Spleen (tissue), 7 donors: ENCODE data around the gene SYCE3.

Source experiments
- POLR2A ChIP-seq, 3 donors: fragments of 450-650 bp; IDR thresholded peaks; one replicate each; pipeline ENCODE4 v1.5.1; 2017; ENCODE audit warnings: antibody characterized with exemption in 3 of 3, mild to moderate bottlenecking in 1 of 3
- TF ChIP-seq, protein P1 (sequence below), 11 experiments: fragments of 200-600 bp in 7 of 11; fragments of 450-650 bp in 4 of 11; sonication (generic) in 4 of 11; IDR thresholded peaks in 8 of 11; conservative IDR thresholded peaks in 3 of 11; 1 replicate in 7 of 11; 2 replicates in 4 of 11; pipeline versions ENCODE4 v1.4.0 to v1.8.0; 2016 to 2021; ENCODE audit warnings: antibody characterized with exemption in 11 of 11, inconsistent platforms in 4 of 11, mild to moderate bottlenecking in 1 of 11
- donor health status: DM: no; HTN: no; CAD: no; lungs with moderate emphysema.
- donor health status: DM: no; HTN: no; CAD: no.
- donor health status: DM: no; HTN: no; CAD: no.

DNA sequence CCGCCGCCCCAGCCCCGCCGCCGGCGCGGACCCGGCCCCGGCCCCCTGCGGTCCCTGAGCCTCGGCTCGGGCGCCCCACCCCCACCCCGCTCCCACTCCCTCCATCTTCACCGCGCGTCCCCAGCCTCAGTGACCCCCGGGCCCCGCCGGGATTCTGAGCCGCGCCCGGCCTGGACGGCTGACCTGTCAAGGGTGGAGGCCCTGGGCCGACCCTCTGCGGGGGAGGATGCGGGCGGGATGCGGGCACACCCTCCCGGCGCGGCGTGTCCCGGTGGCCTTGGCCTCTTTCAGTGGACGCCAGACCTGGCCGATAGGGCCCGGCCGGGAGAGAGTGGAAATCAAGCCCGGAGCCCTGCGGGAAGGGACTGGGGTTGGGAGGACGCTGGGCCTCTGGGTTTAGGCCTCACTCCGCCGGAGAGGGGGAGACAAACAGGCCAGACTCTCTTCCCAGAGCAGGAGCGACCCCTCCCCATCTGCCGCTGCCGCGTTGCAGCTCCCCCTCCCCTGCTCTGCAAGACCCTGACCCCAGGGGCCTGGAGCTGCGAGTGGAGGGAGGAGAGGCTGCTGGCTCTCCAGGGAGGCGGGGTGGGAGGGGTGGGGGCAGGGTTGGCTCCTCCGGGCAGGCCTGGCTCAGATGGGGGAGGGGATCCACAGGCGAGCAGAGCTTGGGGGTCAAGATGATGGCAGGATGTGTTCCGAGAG is 38.4 kb upstream of the SYCE3 start:
- TF ChIP-seq, protein P1, sequence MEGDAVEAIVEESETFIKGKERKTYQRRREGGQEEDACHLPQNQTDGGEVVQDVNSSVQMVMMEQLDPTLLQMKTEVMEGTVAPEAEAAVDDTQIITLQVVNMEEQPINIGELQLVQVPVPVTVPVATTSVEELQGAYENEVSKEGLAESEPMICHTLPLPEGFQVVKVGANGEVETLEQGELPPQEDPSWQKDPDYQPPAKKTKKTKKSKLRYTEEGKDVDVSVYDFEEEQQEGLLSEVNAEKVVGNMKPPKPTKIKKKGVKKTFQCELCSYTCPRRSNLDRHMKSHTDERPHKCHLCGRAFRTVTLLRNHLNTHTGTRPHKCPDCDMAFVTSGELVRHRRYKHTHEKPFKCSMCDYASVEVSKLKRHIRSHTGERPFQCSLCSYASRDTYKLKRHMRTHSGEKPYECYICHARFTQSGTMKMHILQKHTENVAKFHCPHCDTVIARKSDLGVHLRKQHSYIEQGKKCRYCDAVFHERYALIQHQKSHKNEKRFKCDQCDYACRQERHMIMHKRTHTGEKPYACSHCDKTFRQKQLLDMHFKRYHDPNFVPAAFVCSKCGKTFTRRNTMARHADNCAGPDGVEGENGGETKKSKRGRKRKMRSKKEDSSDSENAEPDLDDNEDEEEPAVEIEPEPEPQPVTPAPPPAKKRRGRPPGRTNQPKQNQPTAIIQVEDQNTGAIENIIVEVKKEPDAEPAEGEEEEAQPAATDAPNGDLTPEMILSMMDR (IDR thresholded peaks at IDR 0.05 in 8 of 11, conservative IDR thresholded peaks at IDR 0.05 in 3 of 11): no peak
- TF ChIP-seq POLR2A (IDR thresholded peaks at IDR 0.05): no peak
